Lower leg skin (tissue), 4 donors: ENCODE results near the gene E2F1. TPM values are rescaled to one million over a fixed set of nuclear protein-coding genes. Genes with fewer than 3 reads are reported as not detected.

Experiments used
- DNase-seq, 2 donors: peaks; one replicate each; pipeline ENCODE4 v3.0.0-alpha.2; 2019; ENCODE audit warnings: low spot score in 2 of 2
- H3K4me3 ChIP-seq: fragments of 200-600 bp; sonication (generic); 2 replicates; pipeline ENCODE4 v1.5.1; 2017; ENCODE audit warnings: mild to moderate bottlenecking, low read depth; ENCODE audit not compliant: poor library complexity, severe bottlenecking
- CTCF ChIP-seq, 3 donors: fragments of 450-650 bp; IDR thresholded peaks; one replicate each; pipeline ENCODE4 v1.5.1; 2016; ENCODE audit warnings: antibody characterized with exemption in 3 of 3, mild to moderate bottlenecking in 3 of 3, moderate library complexity in 2 of 3
- POLR2A ChIP-seq, 2 donors: fragments of 450-650 bp; IDR thresholded peaks; one replicate each; pipeline ENCODE4 v1.6.1; 2016 to 2017; ENCODE audit warnings: antibody characterized with exemption in 2 of 2, mild to moderate bottlenecking in 1 of 2, moderate library complexity in 1 of 2
- WGBS, 2 donors: methylation state at CpG; one replicate each; pipeline ENCODE4 v1.1.5; 2018; 5-methylcytosine and 5-hydroxymethylcytosine counted together
- intact Hi-C: fragments of 100-400 bp; cut with DNase I; formaldehyde crosslinking; loops from one replicate; pipeline ENCODE4 v1.15.0; 2023; ENCODE audit warnings: low total_unique reads
- total RNA-seq, 4 donors: library from RNA; depleted of rRNA; stranded (reverse); fragments of >200 nt; gene quantifications; one replicate each; pipeline ENCODE4 v1.1.0, GENCODE V29; 2016

The E2F1 gene
- total RNA-seq, 4 donors from 2014 or later, result 1.4 to 6.3 (median 5.7) TPM

GRCh38 chr20:33709398-33709797 lies 23.2 kb upstream of the E2F1 start:
- intact Hi-C loops, result no loop called here
- TF ChIP-seq CTCF (IDR thresholded peaks at IDR 0.05) (no peak), POLR2A (IDR thresholded peaks at IDR 0.05) (no peak)
- WGBS, 2 donors, result 80 to 87% methylated on average over 2 of the region's 2 CpGs
- no peak overlapping the region for H3K4me3 ChIP-seq
- no peak for DNase-seq

GRCh38 chr20:33707668-33708067 lies 21.5 kb upstream of the E2F1 start:
- intact Hi-C loops, result no loop called here
- no peak overlapping the region for H3K4me3 ChIP-seq
- no peak for DNase-seq
- 84 to 88% methylated on average over 11 of the region's 11 CpGs for WGBS, 2 donors
- TF ChIP-seq POLR2A (IDR thresholded peaks at IDR 0.05) (no peak), CTCF (IDR thresholded peaks at IDR 0.05) (no peak)

- WGBS, 2 donors, result 91 to 94% methylated on average over 11 of the region's 11 CpGs
- TF ChIP-seq CTCF (IDR thresholded peaks at IDR 0.05) (no peak), POLR2A (IDR thresholded peaks at IDR 0.05) (no peak)
- no peak overlapping the region for H3K4me3 ChIP-seq
- no peak for DNase-seq
- intact Hi-C loops, result no loop called here
These were observed 18.2 kb upstream of the E2F1 start for GRCh38 chr20:33704197-33704924.

- 89 to 93% methylated on average over 8 of the region's 8 CpGs for WGBS, 2 donors
- H3K4me3 ChIP-seq, result no peak overlapping the region
- intact Hi-C loops, result no loop called here
- no peak for DNase-seq
- TF ChIP-seq CTCF (IDR thresholded peaks at IDR 0.05) (no peak), POLR2A (IDR thresholded peaks at IDR 0.05) (no peak)
These were observed 17.4 kb upstream of the E2F1 start for GRCh38 chr20:33703498-33704137.

- no peak for TF ChIP-seq POLR2A (IDR thresholded peaks at IDR 0.05)
- no peak for TF ChIP-seq CTCF (IDR thresholded peaks at IDR 0.05)
- WGBS, 2 donors, result 21 to 42% methylated on average over 5 of the region's 5 CpGs
- no peak for DNase-seq
- H3K4me3 ChIP-seq, result no peak overlapping the region
- intact Hi-C loops, result no loop called here
These were observed 16.7 kb upstream of the E2F1 start for GRCh38 chr20:33702861-33703260.
